GM18858 (cell line): ENCODE data around the gene MTMR3.

ENCODE experiments used
- ATAC-seq: cut with Tn5 transposase; IDR thresholded peaks from one replicate; pipeline ENCODE4 v1.9.1; 2021; ENCODE audit not compliant: unreplicated experiment

Gene MTMR3

DNA sequence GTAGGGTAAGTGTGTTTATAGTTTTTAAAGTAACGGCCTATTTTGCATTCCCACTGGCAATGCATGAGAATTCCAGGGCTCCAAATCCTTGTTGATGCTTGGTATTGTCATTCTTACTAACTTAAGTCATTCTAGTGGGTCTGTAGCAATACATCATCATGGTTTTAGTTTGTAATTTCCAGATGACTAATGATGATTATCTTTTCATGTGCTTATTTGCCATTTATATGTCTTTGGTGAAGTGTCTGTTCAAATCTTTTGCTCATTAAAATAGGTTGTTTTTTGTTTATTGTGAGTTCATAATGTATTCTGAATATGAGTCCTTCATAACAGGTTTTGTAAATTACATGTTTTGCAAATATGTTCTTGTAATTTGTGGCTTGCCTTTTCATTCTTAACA is 31.2 kb downstream of the MTMR3 start:
- ATAC-seq = no peak

DNA sequence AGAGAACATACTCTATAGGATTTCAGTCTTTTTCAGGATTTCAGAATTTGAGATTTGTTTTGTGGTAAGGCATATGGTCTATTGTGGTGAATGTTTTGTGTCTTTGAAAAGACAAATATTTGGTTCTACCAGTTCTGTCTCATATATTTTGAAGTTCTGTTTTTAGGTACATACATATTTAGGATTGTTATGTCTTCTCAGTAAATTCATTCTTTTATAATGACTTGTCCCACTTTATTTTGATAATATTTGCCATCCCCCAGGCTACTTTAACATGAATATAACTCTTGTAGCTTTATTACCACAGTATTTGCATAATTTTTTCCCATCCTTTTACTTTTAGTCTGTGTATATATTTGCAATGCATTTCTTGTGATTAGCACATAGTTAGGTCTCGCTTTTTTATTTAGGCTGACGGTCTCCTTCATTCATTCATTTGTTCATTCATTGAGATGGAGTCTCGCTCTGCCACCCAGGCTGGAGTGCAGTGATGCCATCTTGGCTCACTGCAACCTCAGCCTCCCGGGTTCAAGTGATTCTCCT is 32.1 kb downstream of the MTMR3 start:
- no peak for ATAC-seq

DNA sequence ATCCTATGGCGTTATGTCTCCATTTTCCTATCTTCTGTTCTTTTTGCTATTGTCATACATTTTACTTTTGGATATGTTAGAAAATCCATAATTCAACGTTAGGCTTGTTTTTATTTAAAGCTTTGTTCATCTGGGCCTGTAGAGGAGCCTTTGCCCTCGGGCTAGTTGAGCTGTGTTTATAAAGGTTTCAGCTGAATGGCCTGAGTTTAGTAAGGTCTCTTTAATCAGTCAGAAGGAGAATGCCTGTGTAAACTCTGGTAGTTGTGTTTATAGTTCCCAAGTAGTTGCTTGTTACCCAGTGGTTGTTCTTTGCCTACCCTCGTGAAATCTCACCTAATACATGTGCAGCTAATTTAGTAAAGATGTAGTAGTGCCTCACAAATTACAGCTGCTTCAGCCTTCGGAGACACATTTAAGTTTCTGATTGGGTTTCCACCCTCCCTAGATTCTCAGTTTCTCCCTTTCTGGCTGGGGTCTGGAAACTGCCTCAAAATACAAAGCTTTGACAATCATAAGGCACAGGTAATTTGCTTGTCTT is 33.1 kb downstream of the MTMR3 start:
- no peak for ATAC-seq

DNA sequence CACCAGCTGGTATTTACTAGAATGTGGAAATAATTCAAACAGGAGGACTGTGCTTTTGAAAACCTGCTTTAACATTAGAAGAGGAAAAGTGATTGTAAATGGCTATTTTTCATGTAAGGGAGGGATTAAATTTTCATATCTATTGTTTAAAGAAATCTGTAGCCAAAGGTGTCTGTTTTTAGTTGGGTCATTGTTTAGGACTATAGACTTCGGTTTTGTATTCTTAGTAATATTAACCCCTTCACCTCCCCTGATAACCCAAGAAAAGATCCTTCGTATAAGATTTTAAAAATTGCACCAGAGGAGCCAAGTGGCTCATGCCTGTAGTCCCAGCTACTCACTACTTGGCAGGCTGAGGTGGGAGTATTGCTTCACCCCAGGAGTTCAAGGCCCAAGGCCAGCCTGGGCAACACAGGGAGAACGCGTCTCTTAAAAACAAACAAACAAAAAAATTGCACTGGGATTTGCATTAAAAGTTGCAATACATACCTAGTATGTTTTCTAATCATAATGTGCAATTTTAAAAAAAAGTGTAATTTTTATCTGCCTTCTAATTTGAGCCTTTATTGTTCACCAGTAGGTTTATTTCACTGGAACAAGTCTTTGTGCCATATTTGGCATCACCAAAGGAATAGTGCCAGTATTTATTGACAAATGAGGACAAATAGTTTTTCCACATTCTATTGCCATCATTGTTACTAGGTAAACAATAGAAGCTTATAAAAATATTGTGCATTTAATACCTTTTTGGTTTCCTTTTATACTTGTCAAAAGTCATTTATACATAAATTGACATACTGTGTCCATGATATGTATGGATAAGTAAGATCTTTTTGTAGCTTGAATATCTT is 34.3 kb downstream of the MTMR3 start:
- ATAC-seq = no peak

DNA sequence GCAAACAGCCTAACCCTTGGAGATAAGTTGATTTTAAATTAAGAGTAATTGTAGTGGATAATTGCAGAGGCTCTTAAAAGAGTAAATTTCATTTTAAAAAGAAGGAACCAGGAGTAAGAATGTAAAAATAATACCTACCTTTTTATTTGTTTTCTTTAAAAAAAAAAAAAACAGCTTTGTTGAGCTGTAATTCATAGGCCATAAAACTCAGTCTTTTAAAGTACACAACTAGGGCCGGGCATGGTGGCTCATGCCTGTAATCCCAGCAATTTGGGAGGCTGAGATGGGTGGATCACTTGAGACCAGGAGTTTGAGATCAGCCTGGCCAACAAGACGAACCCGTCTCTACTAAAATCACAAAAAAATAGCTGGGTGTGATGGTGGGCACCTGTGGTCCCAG is 42.4 kb downstream of the MTMR3 start:
- no peak for ATAC-seq

DNA sequence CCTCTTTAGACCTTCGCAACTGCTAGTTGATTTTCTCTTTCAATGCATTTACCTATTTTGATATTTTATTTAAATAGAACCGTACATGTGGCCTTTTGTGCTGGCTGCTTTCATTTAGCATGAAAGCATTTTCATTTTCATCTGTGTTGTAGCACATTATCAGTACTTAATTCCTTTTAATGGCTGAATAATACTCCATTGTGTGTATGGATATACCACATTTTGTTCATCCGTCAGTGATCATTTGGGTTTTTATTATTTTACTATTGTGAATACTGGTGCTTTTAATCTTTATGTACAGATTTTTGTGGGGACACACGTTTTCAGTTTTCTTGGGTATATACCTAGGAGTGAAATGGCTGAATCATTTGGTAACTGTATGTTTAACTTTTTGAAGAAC is 43.1 kb downstream of the MTMR3 start:
- ATAC-seq = no peak

DNA sequence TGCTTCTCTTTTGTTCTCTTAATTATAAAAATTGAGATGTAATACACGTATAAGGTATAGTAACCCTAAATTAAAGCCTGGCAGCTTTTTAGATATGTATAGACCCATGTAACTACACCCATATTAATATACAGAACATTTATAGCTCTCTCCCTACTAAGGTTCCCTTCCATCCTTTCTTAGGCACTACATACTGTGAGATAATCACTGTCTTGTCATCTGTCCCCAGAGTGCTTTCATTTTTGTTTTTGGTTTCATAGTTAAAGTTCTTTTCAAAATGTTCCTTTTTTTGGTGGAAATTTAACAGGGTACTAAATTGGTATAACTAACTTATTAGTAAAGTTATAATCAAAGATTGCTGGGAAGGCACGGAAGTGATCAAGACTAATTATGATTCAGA is 49.2 kb downstream of the MTMR3 start:
- no peak for ATAC-seq

DNA sequence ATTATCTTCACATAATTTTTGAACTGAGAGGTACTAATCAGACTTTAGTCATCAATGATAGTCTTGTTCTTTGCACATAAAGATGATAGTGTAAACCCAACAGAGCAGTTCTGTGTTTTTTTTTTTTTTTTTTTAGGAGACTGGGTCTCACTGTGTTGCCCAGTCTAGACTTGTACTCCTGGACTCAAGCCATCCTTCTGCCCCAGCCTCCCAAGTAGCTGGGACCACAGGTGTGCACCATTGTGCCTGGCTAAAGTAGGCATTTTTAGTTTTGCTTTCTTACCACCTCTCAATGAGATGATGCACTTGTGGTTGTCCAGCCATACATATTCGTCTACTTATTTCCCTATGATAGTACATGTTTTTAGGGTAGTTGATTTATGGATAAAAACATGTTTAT is 50.6 kb downstream of the MTMR3 start:
- no peak for ATAC-seq

DNA sequence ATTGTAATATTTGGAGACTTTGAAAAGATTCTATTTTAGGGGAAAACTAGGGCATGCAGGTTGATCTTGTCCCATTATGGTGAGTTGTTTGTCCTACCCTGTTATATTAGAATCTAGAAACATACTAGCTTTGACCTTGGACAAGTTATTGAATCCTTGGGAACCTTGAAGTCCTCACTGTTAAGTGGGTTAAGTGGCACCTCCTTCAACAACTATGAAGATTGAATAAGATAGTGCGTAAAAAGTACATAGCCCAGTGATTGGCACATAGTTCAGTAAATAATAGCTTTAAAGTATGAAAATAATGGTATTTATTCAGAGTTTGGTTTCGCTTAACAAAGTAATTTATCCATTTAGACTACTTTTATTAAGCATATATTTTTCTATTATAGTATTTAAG is 51.6 kb downstream of the MTMR3 start:
- no peak for ATAC-seq

DNA sequence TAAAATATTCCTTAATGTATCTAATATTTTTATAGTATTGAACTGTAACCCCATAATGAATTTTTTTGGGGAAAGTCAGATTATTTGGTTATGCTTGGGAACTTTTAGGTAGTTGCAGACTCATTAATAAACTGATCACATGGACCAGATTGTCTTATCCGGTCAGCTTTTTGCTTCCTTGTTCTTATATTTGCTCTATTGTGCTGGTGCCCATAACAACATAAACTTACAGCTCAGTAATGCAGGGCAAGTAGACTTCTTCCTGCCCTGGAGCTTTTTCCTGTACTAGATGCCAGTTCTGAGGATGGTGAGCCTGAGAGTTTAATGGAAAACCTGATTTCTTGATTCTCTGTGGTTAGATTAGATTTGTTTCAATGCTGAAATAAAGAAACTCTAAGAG is 53.2 kb downstream of the MTMR3 start:
- no peak for ATAC-seq

DNA sequence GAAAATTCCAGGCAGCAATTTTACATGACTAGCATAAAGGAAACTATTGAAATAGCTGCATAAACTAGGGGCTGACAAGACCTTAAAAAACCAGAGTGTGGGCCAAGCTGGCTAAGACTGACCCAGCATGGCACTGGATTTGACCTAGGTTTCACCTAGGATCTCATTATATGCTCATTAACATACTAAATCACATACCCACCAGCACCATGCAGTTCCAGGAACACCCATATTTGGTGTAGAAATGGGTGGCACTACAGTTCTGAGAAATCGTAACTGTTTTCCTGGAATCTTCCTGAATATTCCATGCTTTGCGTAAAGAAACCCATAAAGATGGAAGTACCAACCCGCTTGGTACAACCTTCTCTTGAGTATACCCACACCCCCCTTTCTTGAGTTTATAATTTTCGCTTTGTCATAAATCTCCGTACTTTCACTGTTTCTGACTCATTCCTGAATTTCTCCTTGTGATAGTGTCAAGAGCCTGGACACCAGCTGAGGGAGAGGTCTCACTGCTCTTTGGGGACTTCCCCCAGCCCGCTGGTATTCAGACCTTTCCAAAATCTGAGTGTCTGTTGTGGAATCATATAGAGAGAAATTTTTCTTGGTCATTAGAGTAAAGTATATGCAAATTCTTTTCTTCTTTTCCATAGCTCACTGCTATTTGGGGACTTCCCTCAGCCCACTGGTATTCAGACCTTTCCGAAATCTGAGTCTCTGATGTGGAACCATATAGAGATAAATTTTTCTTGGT is 55.1 kb downstream of the MTMR3 start:
- ATAC-seq = peak; percentile 72

DNA sequence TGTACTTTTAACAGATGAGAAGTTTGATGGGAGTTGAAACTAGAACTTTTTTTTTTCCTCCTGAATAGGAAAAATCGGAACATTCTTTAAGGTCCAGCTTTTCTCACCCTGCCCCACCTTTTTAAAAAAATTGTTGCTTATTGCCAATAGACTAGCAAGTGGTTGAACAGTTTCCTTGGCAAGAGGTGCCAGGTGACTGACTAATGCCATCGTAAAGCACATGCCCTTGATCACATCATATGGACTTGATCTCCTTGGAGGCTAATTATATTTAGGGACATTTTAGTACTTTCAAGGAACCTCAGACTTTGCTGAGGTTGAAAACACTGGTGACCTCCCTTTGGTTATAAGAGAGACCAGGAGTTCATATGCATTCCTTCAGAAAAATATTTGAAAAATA is 57.6 kb downstream of the MTMR3 start:
- ATAC-seq = no peak

DNA sequence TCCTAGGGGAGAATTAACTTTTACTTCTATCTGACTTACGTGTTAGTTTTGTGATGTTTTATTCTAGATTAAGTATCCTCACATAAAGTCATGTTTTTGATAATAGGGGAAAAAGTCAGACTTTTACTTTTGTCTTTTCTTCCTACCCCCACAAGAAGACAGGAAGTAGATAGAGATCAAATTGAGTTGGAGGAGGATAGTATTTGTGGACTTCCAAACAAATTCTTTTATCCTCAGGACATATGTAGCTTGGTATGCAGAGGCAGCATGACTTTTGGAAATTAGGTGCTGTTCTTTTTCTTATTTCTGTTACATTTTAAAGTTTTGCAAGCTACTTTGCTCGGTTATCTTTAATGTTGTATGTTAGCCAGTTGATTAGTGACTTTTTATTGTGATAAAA is 61.4 kb downstream of the MTMR3 start:
- ATAC-seq = no peak

DNA sequence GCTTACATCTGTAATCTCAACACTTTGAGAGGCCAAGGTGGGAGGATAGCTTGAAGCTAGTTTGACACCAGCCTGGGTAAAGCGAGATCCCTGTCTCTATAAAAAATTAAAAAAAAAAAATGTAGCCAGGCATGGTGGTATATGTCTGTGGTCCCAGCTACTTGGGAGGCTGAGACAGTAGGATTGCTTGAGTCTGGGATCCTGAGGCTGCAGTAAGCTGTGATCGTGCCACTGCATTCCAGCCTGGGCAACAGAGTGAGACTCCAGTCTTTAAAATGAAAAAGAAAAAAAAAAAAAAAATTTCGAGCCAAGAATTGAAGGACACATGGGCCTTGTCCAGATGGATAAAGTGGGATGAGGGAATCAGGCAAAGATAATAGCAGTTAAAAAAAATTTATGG is 62.5 kb downstream of the MTMR3 start:
- ATAC-seq = no peak

DNA sequence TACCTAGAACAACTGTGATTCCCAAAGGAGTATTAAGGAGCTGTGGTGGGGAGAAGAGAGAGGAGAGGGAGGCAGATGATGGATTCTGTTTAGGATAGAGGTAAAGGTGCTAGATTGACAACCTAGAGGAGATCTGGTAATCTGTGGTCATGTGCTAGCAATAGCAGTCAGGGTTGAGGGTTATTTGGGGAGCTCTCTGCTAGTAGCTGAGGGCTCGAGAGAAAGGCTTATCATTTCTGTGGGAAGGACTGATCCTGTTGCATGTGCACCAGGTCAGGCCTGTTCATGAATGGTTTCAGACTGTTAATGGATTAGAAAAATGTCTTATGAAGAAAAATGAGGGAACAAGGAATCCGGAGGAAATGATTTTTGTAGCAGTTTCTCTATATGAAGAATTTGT is 63.2 kb downstream of the MTMR3 start:
- ATAC-seq = no peak

DNA sequence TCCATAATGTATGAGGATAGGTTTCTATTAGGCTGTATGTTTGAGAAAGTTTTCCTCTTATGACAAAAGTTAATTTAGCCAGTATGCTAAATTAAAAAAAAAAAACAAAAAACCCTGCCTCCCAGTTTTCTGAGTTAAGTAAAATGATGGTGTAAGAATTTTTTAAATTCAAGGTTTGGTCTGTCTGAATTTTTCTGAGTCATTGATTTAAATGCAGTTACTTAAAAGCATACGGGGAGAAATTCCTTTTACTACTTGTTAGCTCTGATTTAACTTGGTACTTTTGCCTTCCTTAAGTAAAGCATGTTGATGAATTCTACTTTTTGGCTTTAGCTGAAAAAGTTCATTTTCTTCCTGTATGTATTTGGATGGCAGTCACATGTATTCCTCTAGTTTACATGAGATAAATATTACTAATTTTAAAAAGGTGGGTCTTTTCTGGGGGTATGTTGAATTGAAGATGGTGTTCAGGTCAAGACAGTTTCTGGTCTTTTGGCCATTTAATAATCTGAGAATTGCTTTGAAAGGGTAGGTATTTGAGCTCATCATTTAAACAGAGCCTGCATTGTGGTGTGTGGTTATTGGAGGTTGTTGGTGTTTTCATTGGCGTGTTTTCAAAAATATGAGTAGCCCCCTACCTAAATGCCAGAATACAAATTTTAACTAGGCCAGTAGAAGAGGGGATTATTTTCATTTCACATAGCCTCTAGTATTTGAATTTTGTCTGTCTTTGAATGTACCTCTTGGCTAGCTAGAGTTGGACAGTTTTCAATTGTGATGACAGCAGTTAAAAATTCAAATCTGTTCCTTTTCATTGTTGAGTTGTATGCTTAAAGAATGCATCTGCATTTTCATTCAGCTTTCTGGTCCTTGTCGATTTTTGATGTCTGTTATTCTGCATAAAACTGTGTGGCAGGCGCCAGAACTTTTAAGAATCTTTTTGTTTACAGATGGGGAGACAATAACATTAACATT is 64.7 kb downstream of the MTMR3 start:
- ATAC-seq = no peak

DNA sequence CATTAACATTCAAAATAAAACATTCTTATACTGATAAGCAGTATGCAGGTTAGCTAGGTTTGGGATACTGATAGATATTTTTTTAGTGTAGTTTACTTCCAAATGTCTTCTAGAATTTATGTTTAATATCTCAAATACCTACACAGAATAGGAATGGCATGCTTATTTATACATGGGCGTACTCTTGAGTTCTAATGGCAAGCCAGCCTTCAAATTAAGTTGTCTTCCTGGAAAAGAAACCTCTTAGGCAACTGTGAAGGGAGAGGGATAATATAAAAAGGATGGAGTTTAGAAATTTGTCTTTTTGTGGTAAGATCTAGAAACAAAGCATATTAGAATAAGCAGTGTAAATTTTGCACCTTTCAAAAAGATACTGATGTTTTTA is 65.4 kb downstream of the MTMR3 start:
- ATAC-seq = no peak

DNA sequence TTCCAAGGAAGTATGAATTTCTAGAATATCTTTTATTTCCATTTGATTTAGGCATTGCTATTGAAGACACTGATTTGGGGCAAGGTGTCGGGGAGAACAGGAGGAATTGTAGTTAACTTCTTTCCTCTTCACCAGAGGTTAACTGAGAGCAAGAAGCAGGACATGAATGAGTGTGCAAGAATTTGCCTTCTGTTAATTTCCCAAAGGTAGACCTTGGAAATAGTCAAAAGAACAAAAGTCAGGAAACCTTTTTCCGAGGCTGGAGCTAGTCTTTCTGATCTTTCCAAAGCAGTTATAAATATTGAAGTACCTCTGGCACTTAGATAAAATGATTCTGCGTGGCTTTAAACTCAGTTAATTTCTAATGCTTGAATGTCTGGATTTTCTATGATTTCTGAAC is 66.9 kb downstream of the MTMR3 start:
- no peak for ATAC-seq

DNA sequence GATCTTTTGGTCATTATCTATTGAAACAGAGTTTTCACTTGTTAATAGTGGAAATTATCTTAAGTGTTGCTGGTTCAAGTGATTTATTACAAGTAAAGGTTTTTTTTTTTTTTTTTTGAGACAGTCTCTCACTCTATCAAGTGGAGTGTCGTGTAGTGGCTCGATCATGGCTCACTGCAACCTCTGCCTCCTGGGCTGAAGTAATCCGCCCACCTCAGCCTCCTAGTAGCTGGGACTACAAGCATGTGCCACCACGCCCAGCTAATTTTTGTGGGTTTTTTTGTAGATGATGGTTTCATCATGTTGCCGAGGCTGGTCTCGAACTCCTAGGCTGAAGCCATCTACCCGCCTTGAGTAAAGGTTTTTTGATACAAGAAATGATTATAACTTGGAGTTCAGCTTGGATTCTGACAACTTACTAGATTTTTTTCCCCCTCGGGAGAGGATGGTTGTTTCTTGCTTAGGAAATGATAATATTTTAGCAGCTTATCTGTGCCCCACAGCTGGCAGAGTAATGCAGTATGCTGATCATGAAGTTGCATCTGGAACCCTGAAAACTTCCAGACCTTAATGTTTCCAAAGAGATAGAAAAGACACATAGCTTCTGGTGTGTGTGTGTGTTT is 68.9 kb downstream of the MTMR3 start:
- no peak for ATAC-seq

DNA sequence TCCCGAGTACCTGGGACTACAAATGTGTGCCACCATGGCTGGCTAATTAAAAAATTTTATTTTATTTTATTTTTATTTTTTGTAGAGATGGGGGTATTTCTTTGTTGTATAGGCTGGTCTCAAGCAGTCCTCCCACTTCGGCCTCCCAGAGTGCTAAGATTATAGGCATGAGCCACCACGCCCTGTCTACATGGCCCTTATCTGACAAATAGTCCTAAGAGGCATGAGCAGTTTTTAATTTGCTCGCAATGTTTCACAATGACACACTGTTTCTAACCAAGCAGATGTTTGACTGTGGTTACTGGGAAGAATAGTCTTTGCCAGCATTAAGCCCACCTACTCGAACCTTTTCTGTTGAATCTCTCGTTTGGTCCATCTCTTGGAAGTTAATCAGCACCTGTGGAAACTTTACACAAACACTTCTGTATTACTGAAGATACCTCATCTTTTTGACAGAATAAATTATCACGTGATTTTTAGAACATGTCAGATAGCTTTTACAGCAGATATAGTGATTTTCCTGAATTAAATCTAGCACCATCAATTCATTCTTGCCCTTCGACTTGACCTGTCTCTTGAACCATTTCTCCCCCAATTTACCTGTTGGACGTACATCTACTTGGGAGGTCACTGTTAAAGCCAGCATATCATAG is 71.4 kb downstream of the MTMR3 start:
- ATAC-seq = no peak
